K562 (cell line): ENCODE data around the gene SPZ1. TPM values are rescaled to one million over a fixed set of nuclear protein-coding genes. Genes with fewer than 3 reads are reported as not detected.

Source experiments
- ATAC-seq: fragments of 200-7000 bp; cut with Tn5 transposase; 3 replicates; pipeline ENCODE4 v1.9.1; 2020; ENCODE audit warnings: moderate library complexity
- BruUV-seq: library from RNA; stranded (reverse); fragments of 400-500 nt; replicated peaks from 2 replicates; lab custom pipeline; 2021; lab: Mats Ljungman, UMichigan
- CTCF ChIA-PET: fragments of 300-600 bp; formaldehyde crosslinking; extraction: SDS; loops from one replicate; lab custom pipeline; 2021; ENCODE audit warnings: low intra/inter-chr PET ratio; lab: Yijun Ruan, JAX
- POLR2A ChIA-PET: fragments of 300-600, 350-650 bp; sonication (Branson Sonifier 250); formaldehyde crosslinking; extraction: SDS; loops from one replicate; lab custom pipeline; 2021; ENCODE audit warnings: antibody characterized with exemption, inconsistent platforms; lab: Yijun Ruan, JAX
- DNase-seq, 4 experiments: peaks; one replicate each; pipeline versions ENCODE4 v3.0.0 to v3.0.0-alpha.2; 2011 to 2018; ENCODE audit warnings: low spot score in 3 of 4, mixed read lengths in 3 of 4; ENCODE audit errors: extremely low read depth in 1 of 4
- FAIRE-seq: peaks from 2 replicates; lab custom pipeline; 2011; peaks lifted over from hg19 to GRCh38; lab: Jason Lieb, UNC
- H2AFZ ChIP-seq: 2 replicates; pipeline ENCODE4 v1.6.0; 2011; ENCODE audit warnings: low read depth, low read length, control low read depth, inconsistent platforms
- H3K27ac ChIP-seq: fragments of 200-600 bp; 3 replicates; pipeline ENCODE4 v1.8.0; 2011; ENCODE audit warnings: low read depth, mild to moderate bottlenecking, control low read depth, inconsistent platforms, low read length, moderate library complexity, mixed read lengths; ENCODE audit errors: extremely low read depth
- H3K27me3 ChIP-seq, 2 experiments: fragments of 300-600 bp in 1 of 2; 2 replicates in 1 of 2; 3 replicates in 1 of 2; pipeline versions ENCODE4 v1.6.0 to v1.8.0; 2011; ENCODE audit warnings: inconsistent platforms in 2 of 2, low read length in 2 of 2, mild to moderate bottlenecking in 1 of 2, mixed read lengths in 1 of 2, moderate library complexity in 1 of 2; ENCODE audit not compliant: control insufficient read depth in 2 of 2, insufficient read depth in 2 of 2
- H3K36me3 ChIP-seq: fragments of 300-600 bp; 3 replicates; pipeline ENCODE4 v1.8.0; 2011; ENCODE audit warnings: mild to moderate bottlenecking, low read length, inconsistent platforms; ENCODE audit not compliant: control insufficient read depth, insufficient read depth
- H3K4me1 ChIP-seq, 2 experiments: fragments of 200-600 bp in 1 of 2; replicated peaks in 1 of 2; 2 replicates in 1 of 2; 3 replicates in 1 of 2; pipeline versions ENCODE4 v1.5.1 to v1.8.0; 2011; ENCODE audit warnings: inconsistent platforms in 2 of 2, low read length in 2 of 2, mild to moderate bottlenecking in 1 of 2, mixed read lengths in 1 of 2, moderate library complexity in 1 of 2; ENCODE audit not compliant: control insufficient read depth in 2 of 2, insufficient read depth in 2 of 2
- H3K4me2 ChIP-seq: 2 replicates; pipeline ENCODE4 v1.6.1; 2011; ENCODE audit warnings: low read length, control low read depth, inconsistent platforms, mixed read lengths; ENCODE audit not compliant: insufficient read depth
- H3K4me3 ChIP-seq: fragments of 200-600 bp; sonication (generic), shearing (Covaris generic); 2 replicates; pipeline ENCODE4 v1.5.1; 2016; ENCODE audit warnings: control low read depth, inconsistent platforms
- H3K79me2 ChIP-seq: fragments of 200-600 bp; 3 replicates; pipeline ENCODE4 v1.8.0; 2011; ENCODE audit warnings: low read length, inconsistent platforms; ENCODE audit not compliant: control insufficient read depth, insufficient read depth
- H3K9ac ChIP-seq, 2 experiments: 2 replicates each; pipeline versions ENCODE4 v1.6.0 to v1.6.1; 2011; ENCODE audit warnings: low read depth in 2 of 2, low read length in 2 of 2, control low read depth in 1 of 2, inconsistent platforms in 1 of 2, mild to moderate bottlenecking in 1 of 2, mixed read lengths in 1 of 2; ENCODE audit not compliant: insufficient read depth in 1 of 2
- H3K9me1 ChIP-seq: one replicate; pipeline ENCODE4 v1.6.0; 2011; ENCODE audit warnings: inconsistent platforms, mild to moderate bottlenecking, low read length, moderate library complexity; ENCODE audit not compliant: control insufficient read depth, insufficient read depth
- H3K9me3 ChIP-seq: replicated peaks from 2 replicates; pipeline ENCODE4 v1.5.1; 2011; ENCODE audit warnings: low read depth, low read length, inconsistent platforms; ENCODE audit not compliant: control insufficient read depth, insufficient read depth
- H4K20me1 ChIP-seq: replicated peaks from 2 replicates; pipeline ENCODE4 v1.6.1; 2011; ENCODE audit warnings: low read length, inconsistent platforms, mixed read lengths; ENCODE audit not compliant: control insufficient read depth, insufficient read depth
- GTF2B ChIP-seq: IDR thresholded peaks from 2 replicates; pipeline ENCODE4 v1.6.1; 2011; ENCODE audit not compliant: insufficient read length; ENCODE audit errors: extremely low read depth
- HNRNPK ChIP-seq: fragments of 200-400 bp; formaldehyde crosslinking; IDR thresholded peaks from one replicate; pipeline ENCODE4 v1.6.1; 2018; ENCODE audit warnings: mild to moderate bottlenecking, low read depth, low read length; ENCODE audit not compliant: poor library complexity, severe bottlenecking
- MEIS2 ChIP-seq: fragments of 450-650 bp; IDR thresholded peaks from 2 replicates; pipeline ENCODE4 v1.6.1; 2014; ENCODE audit warnings: mild to moderate bottlenecking; ENCODE audit not compliant: partially characterized antibody
- PHTF2 ChIP-seq: fragments of 250-450 bp; sonication (Bioruptor Pico); IDR thresholded peaks from 2 replicates; pipeline ENCODE4 v1.5.0; 2021; ENCODE audit warnings: mild to moderate bottlenecking
- SIRT6 ChIP-seq: IDR thresholded peaks from one replicate; pipeline ENCODE4 v1.6.1; 2012; ENCODE audit warnings: low read depth, mild to moderate bottlenecking, control low read depth, inconsistent platforms, low read length, moderate library complexity
- WGBS: fragments of 100-300 bp; shearing (Covaris generic); methylation state at CpG from one replicate; pipeline ENCODE4 v1.1.6; 2016; ENCODE audit warnings: low coverage, mixed read lengths; ENCODE audit not compliant: insufficient coverage; ENCODE audit errors: missing lambda C conversion rate; 5-methylcytosine and 5-hydroxymethylcytosine counted together
- in situ Hi-C: fragments of 300-500 bp; cut with MboI; formaldehyde crosslinking; loops from 4 replicates; pipeline ENCODE4 v1.15.0; 2018; ENCODE audit warnings: inconsistent platforms, mixed read lengths
- intact Hi-C: fragments of 100-400 bp; cut with micrococcal nuclease; formaldehyde crosslinking; loops from 2 replicates; pipeline ENCODE4 v1.14.2; 2022
- polyA plus RNA-seq, 8 experiments: library from polyadenylated mRNA; depleted of rRNA in 4 of 8; stranded (reverse) in 5 of 8; unstranded in 3 of 8; fragments of >200 nt; fragmentation: Nextera tagmentation in 2 of 8; fragmentation: Illumina TruSeq in 1 of 8; extraction: Ambion mirVana in 2 of 8; extraction: Trizol in 1 of 8; gene quantifications; 2 replicates each; pipeline versions ENCODE4 v1.2.1 to v1.2.3, GENCODE V29; 2011 to 2014; ENCODE audit warnings: inconsistent platforms in 1 of 8, missing spikeins in 1 of 8
- total RNA-seq, 7 experiments: library from RNA; depleted of rRNA in 6 of 7; stranded (reverse); fragments of >200 nt in 6 of 7; fragmentation: Illumina TruSeq in 2 of 7; extraction: Trizol in 2 of 7; gene quantifications; 2 replicates each; pipeline versions ENCODE4 v1.2.1 to v1.2.3, GENCODE V29; 2011 to 2021; ENCODE audit warnings: low replicate concordance in 1 of 7
- TF ChIP-seq, protein P1 (sequence below): fragments of 450-650 bp; IDR thresholded peaks from 2 replicates; pipeline ENCODE4 v1.7.1; 2018; ENCODE audit warnings: mild to moderate bottlenecking, low read depth; ENCODE audit not compliant: partially characterized antibody

SPZ1 gene
- total and polyA plus RNA-seq, 9 of the 15 experiments (the other 6 are each of a cell fraction or from before 2014, with no cell fraction given) = not detected

- no peak overlapping the region for H3K27ac ChIP-seq
- H3K4me1 ChIP-seq = no peaks in the 10 kb centered on the region
- BruUV-seq = no TSS peak
- no peaks in the 10 kb centered on the region for H4K20me1 ChIP-seq
- DNase-seq (no peak), FAIRE-seq (no peak), ATAC-seq (no peak)
- H3K4me3 ChIP-seq = no peak overlapping the region
- H3K79me2 ChIP-seq = no peaks in the 10 kb centered on the region
- POLR2A ChIA-PET = no interaction called here
- intact Hi-C loops (no loop called here), in situ Hi-C loops (no loop called here)
- TF ChIP-seq HNRNPK (no peak), GTF2B (no peak), SIRT6 (no peak), MEIS2 (no peak), PHTF2 (CRISPR knock-in tag) (no peak)
- TF ChIP-seq, protein P1, sequence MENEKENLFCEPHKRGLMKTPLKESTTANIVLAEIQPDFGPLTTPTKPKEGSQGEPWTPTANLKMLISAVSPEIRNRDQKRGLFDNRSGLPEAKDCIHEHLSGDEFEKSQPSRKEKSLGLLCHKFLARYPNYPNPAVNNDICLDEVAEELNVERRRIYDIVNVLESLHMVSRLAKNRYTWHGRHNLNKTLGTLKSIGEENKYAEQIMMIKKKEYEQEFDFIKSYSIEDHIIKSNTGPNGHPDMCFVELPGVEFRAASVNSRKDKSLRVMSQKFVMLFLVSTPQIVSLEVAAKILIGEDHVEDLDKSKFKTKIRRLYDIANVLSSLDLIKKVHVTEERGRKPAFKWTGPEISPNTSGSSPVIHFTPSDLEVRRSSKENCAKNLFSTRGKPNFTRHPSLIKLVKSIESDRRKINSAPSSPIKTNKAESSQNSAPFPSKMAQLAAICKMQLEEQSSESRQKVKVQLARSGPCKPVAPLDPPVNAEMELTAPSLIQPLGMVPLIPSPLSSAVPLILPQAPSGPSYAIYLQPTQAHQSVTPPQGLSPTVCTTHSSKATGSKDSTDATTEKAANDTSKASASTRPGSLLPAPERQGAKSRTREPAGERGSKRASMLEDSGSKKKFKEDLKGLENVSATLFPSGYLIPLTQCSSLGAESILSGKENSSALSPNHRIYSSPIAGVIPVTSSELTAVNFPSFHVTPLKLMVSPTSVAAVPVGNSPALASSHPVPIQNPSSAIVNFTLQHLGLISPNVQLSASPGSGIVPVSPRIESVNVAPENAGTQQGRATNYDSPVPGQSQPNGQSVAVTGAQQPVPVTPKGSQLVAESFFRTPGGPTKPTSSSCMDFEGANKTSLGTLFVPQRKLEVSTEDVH = no peak
- H3K4me2 ChIP-seq = no peak overlapping the region
- H3K9ac ChIP-seq = no peak overlapping the region
- CTCF ChIA-PET = interaction anchor here (0.6 kb wide), 1 partner anchor 16 kb away, joined by 3 read pairs; no protein-coding TSS in a partner anchor
- H3K9me1 ChIP-seq = no peaks in the 10 kb centered on the region
- peaks cover 9 to 41% of the 10 kb centered on the region in 2 experiments; a peak in 4 of 5 replicates for H3K27me3 ChIP-seq
- no peak overlapping the region for H2AFZ ChIP-seq
- no peaks in the 10 kb centered on the region for H3K9me3 ChIP-seq
- WGBS = 0% methylated on average over 8 of the region's 8 CpGs
- H3K36me3 ChIP-seq = no peaks in the 10 kb centered on the region
These were observed 28.0 kb upstream of the SPZ1 start for GRCh38 chr5:80291761-80292160.
